SIG-M5 (cell line): ENCODE measurements around the gene DYRK4.
"Not testable (repeated sequence)": the region's sequence is repeated elsewhere in the genome, so short reads cannot be mapped to it uniquely, and the experiment has no call there.

Experiments used
- DNase-seq: peaks from one replicate; lab custom pipeline; 2025; lab: John Stamatoyannopoulos, UW

DYRK4 gene, protein sequence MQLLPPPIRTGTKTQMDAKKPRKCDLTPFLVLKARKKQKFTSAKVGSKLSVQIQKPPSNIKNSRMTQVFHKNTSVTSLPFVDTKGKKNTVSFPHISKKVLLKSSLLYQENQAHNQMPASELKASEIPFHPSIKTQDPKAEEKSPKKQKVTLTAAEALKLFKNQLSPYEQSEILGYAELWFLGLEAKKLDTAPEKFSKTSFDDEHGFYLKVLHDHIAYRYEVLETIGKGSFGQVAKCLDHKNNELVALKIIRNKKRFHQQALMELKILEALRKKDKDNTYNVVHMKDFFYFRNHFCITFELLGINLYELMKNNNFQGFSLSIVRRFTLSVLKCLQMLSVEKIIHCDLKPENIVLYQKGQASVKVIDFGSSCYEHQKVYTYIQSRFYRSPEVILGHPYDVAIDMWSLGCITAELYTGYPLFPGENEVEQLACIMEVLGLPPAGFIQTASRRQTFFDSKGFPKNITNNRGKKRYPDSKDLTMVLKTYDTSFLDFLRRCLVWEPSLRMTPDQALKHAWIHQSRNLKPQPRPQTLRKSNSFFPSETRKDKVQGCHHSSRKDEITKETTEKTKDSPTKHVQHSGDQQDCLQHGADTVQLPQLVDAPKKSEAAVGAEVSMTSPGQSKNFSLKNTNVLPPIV

DNA sequence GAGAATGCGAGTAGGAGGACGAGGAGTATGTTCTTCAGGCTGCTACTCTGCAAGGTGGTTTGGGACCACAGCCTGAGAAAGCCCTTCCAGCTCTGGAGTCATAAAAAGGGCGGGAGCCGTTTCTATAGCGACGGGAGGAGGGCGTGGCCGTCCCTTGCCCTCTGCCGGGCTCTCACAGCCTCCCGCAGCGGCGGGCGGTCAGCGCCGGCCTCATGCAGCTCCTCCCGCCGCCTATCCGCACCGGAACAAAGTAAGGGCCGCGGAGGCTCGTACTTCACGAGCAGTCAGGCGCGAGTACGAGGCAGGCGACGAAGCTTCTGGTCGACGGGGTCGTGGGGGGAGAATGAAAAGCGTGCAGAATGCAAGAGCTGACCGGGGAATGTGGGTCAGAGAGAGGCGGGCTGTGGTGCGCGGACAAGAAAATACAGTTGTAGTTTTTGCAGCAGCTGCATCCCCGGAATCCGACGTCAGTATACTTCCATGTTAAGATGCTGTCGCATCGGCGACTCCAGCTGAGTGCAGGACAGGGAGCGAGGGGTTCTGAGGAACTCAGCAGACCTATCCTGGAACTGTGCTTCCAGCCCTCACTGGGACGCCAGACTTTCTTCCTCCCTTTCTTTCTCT, at the start of gene DYRK4:
Gene DYRK4 (plus strand): TSS at position 175 of the 624 bp plus-strand sequence. CDS start 38 bp downstream, at position 213.
- DNase-seq = no peak

DNA sequence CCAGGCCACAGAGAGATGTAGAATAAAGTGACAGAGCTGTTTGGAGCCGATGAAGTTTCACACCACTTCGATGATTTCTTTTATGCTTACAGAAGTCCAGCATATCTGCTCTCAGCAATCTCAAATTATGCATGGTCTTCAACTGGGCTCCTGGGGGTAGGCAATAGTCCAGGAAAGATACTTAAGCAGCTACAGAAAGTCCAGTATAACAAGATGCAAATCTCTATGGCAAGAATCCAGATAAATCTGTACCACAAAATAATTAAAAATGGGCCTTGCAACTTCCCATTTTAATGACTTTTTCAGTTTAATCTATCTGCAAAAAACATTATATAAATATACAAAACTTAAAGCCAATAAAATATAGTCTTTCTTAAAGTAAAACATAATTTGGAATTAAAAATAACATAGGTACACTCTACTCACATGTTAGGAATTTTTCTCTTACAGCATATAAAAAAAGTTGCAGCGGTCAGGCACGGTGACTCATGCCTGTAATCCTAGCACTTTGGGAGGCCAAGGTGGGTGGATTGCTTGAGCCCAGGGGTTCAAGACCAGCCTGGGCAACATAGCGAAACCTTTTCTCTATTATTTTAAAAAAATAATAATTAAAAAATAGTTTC, 43.8 kb upstream of the DYRK4 start:
- DNase-seq = no peak

GRCh38 chr12:4523443-4523842, 38.6 kb upstream of the DYRK4 start:
- not testable (repeated sequence) for DNase-seq

- DNase-seq = no peak
Measured at GRCh38 chr12:4526923-4527546, 35.0 kb upstream of the DYRK4 start.

DNA sequence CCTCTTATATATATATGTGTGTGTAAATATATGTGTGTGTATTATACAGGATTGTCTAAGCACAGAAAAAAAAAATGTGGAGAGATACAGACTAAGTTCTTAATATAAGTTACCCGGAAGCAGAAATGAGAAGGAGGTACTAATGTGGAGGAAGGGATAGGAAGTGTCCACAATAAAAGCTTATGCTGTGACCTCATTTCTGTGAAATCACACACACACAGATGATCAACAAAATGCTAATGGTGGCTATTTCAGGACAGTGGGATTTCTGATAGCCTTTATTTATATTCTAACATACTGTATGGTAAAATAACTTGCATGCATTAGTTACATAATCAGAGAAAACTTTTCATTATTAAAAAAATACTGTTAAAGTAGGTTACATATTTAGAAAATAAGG, 31.8 kb upstream of the DYRK4 start:
- DNase-seq = no peak

- no peak for DNase-seq
Measured at GRCh38 chr12:4530982-4531586, 30.9 kb upstream of the DYRK4 start.

DNA sequence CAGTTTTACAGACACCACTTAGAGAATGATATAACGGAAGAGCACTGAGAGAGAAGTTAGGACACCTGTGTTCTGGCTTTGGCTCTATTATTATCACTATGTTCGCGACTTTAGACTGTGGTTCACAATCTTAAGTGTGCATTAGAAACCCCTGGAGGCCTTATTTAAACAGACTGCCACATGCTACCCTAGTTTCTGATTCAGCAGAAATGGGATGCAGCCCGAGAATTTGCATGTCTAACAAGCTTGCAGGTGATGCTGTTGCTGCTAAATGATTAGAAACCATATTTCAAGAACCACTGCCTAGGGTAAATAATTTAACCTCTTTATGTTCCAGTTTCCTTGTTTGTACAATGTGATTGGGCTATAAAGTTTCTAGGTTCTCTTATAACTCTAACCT, 26.9 kb upstream of the DYRK4 start:
- no peak for DNase-seq

DNA sequence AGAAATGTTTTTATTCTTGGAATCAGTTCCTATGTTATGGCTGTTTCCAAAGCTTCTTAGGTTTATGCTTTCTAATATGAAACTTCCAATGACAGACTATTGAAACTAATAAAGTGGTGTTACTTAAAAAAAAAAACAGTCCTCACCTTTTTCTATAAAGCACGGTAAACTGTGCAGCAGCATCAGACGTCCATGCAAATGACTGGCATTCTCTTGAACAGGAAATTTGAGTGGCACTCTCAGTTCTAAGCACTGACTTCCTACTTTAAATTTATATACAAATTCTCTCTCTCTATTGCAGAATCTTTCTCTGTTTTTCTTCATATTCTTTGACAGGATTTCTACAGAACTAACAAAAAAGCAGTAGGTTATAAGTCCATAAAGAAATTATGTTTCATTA, 26.1 kb upstream of the DYRK4 start:
- no peak for DNase-seq

DNA sequence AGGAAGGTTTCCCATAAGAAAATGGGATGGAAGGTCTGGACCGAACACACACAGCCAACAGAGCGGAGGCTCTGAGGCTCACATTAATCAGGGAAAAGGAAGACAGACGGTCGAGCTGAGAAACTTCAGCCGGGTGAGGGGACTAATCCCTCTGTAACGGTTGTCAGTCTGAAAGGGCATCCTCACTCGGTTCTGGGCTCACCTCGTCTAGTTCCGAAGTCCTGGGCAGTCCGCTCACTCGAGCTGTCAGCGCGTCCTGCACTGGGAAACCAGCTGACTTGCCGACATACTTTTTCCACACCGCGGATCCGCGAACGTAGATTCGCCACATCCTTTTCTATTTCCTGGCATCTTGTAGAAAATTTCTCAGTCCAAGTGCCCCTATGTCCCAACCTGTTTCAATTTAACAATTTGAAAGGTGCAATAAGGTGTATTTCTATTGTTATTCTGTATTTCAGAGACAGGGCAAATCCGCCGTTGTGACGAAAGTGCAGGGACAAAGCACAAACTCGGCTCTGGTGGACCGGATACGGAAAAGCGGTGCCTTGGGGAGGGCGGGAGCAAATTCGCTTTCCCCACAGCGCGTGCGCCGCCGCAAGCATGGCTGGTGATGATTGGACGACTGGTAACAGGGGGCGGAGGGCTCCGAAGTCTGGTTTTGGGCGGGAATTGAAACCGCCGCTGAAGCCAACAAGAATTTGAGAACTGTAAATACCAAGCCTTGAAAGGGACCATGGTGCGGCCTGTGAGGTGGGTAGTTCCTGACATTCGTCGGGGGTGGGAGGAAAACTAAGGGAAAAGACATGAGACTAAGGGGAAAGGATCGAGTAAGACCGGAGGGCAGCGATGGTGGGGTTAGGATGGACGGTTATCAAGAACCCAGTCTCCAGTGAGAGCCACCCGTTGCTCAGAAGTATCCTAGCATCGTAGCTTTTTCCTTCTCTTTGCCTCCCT, 23.5 kb upstream of the DYRK4 start, which contains the start of gene RAD51AP1:
Gene RAD51AP1 (plus strand): TSS at position 684 of the 954 bp plus-strand sequence. CDS start 50 bp downstream, at position 734.
- DNase-seq = peak; percentile 88

GRCh38 chr12:4539167-4539870, 22.7 kb upstream of the DYRK4 start:
- no peak for DNase-seq

DNA sequence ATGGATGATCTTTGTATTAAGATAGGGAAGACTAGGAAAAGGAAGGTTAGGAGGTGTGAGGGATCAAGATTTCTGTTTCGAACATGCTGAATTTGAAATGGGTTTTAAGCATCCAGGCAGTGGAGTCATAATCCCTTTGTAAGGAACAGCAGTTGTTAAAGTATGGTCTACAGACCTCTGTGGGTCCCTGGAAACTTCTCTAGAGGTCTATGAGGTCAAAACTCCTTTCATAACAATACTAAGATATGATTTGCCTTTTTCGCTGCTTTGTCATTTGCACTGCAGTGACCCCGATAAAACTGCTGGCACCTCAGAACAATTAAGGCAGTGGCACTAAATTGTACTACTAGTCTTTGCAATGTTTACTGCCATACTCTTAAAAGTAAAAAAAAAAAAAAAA, 21.8 kb upstream of the DYRK4 start:
- no peak for DNase-seq

DNA sequence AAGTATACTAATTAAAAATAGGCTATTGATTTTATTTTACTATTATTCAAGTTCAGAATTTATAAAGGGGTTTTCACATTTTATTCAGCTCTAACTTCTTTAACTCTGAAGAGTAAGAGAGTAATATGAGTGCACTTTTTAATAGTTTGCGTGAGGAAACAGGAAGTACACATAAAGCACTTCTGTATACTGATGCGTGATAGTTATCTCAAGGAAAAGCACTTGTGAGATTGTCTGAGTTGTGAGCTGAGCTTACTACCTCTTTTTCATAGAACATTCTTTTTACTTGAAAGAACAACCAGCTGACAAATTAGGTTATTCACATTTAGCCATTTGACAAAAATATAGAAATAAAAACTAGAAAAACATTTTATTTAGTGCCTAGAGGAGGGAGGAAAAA, 21.4 kb upstream of the DYRK4 start:
- peak; percentile 36 for DNase-seq

DNA sequence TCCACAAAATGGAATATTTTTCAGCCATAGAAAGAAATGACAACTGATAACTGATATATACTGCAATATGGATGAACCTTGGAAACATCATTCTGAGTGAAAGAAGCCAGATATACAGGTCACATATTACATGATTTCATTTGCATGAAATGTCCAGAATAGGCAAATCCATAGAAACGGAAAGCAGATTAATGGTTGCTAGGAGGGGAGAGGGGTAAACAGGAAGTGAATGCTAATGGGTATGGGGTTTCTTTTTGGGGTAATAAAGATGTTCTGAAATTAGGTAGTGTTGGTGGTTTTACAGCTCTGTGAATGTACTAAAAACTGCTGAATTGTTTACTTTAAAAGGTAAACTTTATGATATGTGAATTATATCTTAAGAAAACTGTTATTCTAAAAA, 16.8 kb upstream of the DYRK4 start:
- DNase-seq = no peak

GRCh38 chr12:4552191-4552590, 9.8 kb upstream of the DYRK4 start:
- DNase-seq = no peak

DNA sequence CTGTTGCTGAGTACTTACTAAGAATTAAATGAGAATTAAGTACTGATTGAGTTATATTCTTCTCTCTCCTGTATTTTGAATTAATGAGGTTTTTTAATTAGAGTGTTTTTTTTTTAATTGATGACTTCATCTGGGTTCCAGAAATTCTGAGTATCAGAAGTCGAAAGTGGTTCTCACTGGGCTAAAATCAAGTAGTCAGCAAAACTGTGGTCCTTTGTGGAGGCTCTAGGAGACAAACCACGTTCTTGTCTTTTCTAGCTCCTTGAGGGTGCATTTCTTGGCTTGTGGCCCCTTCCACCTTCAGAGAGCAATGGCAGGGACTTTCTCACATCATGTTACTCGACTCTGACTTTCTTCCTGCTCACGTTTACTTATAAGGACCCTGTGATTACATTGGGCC, 8.1 kb upstream of the DYRK4 start:
- DNase-seq = no peak

- no peak for DNase-seq
Measured at GRCh38 chr12:4555804-4556203, 6.2 kb upstream of the DYRK4 start.

- no peak for DNase-seq
Measured at GRCh38 chr12:4556735-4557530, 5.1 kb upstream of the DYRK4 start.

DNA sequence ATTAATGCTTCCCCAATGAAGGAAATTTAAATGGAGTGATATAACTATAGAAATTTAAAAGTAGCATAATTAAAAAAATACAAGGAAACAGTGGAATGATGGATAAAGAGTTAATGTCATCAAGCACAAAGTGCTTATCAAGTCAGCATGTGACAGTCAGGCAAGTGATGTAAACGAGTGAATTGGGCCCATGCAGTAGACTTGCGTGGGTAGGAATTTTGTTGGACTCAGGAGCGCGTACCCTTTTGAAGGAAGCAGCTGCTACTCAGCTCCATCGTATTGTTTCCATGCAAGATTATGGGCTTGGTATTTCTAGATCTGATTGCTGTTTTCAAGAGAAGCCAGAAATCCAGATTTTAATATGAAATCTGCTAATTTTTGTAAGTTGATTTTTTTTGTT, 4.4 kb upstream of the DYRK4 start:
- DNase-seq = no peak

DNA sequence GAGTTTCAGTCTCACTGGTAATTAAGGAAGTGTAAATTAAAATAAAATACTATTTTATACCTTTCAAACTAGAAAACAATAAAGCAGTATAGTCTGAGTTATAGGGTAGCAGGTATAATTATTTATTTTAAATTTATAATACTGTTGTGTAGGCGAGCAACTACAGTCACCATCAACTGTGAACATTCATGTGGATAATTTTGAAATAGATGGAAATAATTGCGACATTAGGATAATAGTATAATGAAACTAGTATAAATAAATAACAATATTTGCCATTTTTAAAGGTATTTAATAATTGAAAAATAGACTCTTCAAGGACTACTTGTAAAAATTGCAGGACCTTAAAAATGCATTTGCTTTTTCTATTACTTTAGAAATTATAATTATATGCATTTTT, 3.8 kb upstream of the DYRK4 start:
- no peak for DNase-seq
